GM19238 (cell line): ENCODE results near the gene SLC9A5.

ENCODE experiments used
- DNase-seq: peaks from one replicate; pipeline ENCODE4 v3.0.0; 2011; ENCODE audit warnings: low spot score; ENCODE audit not compliant: insufficient read length

SLC9A5 gene

DNA sequence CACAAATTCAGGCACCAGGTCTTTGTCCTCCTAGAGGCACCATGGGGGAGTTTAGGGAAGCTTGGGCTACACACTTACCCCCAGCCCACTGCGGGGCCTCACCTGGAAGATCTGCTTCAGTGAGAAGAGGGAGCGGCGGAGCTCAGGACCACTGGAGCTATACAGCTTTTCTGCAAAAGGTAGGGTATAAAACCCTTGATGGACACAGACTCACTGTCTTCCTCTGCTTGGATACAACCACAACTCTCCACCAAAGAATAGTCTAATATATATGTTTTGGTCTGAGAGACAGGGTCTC, 10.6 kb upstream of the SLC9A5 start:
- no peak for DNase-seq

DNA sequence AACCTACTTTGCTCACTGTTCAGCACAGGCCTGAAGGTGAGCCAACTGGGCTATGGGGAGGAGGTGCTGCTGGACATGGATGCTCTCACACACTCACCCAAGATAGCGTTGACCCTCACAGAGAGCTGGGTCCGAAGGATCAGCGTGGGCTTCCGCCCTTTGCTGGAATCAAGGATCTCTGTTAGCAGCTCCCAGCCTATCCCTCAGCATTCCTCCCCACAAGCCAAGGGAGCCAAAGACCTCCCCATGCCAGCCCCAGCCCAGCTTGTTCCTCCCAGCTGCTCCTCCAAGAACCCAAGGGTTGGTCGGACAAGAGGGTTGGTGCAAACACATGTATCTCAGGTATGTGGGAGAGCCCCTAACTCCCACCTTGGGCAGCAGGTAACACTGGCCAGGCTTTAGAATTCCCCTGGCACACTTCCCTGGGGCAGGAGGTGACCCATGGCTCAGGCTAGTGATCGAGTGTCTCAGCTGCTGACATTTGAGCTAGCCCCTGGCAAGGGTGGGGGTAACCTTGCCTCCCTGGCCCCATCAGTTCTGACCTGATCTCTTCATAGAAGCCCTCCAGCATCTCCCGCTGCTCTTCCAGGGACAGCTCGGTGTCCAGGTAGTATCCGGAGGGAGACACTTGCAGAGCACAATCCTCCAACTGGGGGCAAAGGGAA, 9.8 kb upstream of the SLC9A5 start:
- no peak for DNase-seq

DNA sequence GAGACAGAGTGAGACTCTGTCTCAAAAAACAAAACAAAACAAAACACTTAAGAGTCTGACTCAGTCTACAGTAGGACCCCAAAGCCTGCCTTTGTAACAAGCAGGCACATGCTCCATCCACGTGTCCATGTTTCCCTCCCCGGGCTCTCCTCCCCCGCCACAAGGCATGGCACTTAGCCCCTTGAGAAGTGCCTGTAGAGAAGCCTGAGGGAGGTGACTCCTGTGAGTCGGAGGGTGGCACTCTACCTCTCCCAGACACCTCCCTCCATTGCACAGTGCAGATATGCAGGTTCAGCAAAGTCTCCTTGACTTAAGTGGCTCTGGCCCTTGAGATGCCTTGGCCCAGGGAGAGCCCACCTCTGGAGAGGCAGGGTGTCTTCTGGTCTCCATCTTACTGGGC, 8.3 kb upstream of the SLC9A5 start:
- DNase-seq = no peak

DNA sequence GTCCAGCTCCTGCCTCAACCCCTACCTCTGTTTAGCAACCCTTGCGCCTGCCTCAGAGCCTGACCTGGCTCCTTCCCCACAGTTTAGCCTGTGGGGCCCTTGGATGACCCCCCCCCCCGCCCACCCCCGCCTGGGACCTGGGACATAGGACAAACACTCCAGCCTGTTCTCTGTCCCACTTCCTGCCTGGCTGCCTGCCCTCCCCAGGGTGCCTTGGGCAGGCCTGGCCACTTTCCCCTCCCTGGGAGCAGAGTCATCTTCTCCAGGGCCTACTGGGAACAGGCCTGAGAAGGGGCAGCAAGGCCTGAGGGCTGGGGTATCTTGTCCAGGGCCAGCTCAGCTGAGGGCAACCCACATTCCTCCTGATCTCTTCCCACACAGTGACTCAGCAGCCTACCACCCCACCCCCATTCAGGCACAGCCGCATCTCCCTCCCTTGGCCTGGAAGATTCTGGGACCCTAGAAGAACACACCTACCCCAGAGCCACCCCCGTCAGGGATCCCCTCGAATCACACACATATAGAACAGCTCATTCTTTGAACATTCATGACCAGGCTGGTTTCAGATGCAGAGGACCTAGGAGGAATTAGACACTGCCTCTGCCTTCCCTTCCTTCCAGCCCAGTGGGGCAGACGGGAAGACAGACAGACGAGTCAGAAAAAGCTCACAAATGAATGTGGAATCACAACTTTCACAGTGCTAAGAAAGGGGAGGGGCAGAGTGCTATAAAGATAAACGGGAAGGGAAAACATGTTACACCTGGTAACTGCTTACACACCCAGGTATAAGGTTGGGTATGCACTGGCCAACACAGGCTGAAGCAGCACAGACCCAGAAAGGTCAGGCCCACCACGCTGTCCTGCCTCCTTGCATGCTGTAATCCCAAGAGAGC, 7.5 kb upstream of the SLC9A5 start:
- DNase-seq = no peak

DNA sequence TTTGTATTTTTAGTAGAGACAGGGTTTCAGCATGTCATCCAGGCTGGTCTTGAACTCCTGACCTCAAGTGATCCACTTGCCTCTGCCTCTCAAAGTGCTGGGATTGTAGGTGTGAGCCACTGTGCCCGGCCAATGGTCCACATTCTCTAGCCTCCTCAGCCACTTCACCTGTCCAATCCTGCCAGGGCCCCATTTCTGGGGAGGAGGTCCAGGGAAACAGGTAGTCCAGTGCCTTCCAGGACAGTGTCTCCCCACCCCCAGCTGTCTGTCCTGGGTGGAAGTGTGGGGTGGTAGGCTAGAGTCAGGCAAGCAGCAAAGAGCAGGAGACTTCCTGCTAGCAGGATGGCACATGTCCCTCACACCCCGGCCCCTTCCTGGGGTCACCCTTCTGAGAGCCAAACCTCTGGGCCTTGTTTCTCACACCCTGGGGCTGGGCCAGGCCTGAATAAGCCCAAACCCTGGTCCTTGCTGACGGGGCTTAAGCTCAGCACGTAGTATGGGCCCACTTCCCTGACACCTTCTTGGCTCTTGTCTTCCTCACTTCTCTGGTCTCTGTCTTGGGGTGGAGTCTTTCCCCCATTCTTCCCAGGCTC, 6.5 kb upstream of the SLC9A5 start:
- DNase-seq = no peak

DNA sequence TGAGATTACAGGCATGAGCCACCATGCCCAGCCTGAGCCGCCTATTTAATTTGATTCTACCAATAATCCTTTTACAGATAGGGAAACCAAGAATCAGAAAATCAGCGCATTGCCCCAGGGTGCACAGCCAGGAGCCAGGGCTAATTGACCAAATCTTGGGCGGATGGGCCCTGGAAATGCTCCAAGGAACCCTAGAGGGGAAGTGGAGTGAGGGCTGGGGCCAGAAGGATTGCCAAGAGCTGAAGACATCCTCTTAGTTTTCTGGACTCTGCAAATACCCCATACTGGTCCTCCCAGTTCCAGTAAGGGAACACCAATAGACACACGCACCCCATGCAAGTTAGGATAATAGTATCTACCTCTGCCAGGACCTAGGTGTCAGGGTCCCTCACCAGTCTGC, 5.3 kb upstream of the SLC9A5 start:
- DNase-seq = no peak

DNA sequence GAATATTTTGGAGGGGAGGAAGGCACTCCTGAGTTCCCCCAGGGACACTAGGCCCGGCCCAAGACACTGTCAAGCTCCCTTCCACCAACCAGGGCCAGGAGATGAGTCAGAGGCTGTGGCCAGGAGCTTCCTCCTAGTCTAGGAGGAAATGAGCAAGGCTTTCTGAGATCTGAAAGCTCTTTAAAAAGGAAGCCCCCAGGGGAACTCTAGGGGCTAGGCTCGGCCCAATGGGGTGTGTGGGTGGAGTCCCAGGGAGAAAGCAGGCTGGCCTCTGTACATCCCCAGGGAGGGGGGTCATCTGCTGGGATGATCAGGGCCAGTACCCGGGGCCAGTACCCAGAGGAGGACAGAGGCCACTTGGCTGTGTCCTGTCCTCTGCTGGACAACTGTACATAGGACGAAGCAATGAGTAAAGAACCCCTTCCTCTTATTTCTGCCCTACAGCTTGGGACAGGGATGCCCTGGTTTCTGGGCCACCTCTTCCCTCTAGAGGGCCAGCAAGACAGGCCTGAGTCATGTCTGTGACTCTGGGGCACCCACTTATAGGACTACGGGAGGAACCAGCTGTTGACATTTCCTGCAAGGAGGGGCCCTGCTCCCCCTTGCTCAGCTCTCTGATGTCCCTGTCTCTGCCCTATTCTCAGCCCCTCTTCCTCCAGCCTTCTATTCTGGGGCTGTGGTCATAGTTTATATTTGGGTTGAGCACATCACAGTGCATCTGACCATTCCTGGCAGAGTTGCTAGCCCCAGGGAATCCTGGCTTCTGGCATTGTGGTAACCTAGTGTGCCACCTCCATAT, 4.2 kb upstream of the SLC9A5 start:
- peak; percentile 91 for DNase-seq

DNA sequence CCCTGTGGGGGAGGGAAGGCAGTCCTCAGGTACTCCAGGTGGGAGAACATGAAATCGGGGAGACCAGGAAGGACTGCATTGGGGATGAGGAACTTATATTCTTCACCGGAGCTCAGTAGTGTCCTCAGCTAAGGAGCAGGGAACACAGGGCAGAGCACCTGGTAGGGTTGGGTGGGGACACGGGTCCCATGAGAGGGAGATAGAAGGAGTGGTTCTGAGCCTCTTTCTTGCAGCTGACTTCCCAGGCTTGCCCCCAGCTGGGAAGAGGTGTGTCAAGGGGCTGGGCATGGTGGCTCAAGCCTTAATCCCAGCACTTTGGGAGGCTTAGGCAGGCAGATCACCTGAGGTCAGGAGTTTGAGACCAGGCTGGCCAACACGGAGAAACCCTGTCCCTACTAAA, 3.6 kb upstream of the SLC9A5 start:
- DNase-seq = no peak

DNA sequence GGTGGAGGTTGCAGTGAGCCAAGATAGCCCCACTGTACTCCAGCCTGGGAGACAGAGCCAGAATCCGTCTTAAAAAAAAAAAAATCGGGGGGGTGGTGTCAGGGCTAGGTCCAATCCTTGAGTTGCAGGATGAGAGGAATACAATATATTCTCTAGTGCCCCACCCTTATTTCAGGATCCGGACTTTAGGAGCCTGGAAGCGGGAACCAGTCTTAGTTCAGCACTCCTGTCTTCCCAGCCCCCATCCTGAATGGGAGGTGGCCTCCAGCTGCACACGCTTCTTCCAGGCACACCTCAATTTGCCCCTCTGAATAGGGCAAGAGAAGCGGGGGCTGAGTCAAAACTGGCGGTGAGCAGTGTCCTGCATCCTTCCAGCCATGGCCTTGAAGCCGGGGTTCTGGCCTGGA, 3.1 kb upstream of the SLC9A5 start:
- no peak for DNase-seq

DNA sequence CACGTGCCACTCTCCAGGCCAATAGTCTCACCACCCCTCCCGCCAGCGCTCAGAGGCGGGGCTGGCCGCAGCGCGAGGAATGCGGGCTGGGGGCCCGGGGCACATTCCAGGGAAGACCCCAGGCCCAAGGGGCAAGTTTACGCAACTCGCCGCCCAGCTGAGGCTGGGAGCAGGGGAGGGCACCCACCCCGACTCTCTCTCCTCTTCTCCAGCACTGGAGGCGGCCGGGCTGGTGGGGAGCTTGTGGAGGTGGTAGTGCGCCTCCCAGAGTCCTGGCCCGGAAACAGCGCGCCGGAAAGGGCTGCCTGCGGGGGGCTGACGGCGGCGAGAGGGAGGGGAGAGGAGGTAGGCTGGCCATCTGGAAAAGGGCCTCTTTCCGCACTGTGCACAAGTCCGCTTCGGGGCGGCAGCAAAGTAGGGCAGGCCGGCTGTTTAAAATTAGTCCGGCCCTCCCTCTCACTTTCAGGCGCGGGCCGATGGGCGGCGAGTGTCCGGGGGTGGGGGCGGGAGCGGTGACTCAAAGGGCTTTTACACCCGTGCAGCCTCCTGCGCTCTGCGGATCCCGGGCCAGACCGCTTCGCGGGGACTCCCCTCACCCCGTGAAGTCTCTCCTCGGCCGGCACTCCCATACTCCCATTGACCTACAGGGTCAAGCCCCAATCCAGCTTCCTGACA, 2.6 kb upstream of the SLC9A5 start:
- peak; percentile 58 for DNase-seq

DNA sequence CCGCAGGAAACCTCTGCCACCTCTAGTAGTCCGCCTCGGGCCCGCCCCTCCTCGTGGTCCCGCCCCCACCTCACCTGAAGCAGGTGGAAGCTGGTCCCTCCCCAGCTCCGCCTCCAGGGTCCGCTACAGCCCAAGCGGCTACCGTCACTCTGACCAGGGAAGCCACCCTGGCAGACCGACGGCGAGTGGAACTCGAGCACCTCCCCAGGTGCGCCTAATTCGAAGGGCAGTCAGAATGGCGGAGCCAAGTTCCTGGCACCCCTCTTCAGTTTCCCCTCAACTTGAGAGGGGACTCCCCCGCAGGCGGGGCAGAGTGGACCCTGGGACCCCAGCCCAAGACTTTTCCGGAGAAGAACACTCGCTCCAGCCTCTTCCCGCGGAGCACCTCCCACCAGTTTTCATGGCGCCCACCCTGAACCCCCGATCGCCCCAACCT, 2.0 kb upstream of the SLC9A5 start:
- no peak for DNase-seq

DNA sequence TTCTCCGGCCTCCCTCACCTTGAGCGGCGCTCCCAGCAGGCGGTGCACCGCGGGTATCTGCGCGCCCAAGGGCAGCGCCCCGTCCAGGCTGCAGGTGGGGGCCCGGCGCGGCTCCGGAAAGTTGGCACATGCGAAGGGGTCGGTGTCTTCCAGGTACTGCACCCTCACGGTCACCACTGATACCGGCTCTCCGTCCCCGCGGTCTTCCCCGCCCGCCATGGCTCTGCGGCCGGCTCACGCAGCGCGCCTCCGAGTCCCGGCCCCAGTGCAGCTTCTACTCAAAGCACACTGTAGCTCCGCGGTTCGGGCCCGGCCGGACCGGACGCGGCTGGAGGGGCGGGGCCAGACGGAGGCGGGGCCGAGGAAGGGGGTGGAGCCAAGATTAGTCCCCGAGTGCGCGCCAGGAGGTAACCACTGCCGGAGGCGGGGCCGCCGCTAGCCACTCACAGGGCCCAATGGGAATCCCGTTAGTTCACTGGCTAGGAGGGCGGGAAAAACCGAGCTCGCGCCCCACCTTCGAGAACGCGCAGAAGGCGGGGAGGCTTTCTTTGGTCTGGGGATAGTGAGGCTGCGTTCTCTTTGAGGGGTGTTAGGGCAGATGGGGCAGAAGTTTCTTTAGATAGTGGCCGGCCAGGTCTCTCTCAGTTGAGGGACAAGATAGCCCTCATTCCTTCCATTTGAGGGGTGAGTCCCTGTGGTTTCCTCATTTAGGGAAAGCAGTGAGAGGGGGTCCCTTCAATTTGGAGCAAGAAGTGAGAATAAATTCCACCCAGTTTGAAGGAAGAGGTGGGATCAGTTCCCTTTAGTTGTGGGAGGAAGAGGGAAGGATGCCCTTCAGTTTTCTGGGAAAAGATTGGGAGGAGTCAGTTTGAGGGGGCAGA, 1.3 kb upstream of the SLC9A5 start, which contains the start of gene FHOD1:
Gene FHOD1, minus strand, starts transcription at position 290 of the 881 bp plus-strand sequence. Its CDS starts 71 bp downstream, at position 219.
- peak; percentile 92 for DNase-seq

DNA sequence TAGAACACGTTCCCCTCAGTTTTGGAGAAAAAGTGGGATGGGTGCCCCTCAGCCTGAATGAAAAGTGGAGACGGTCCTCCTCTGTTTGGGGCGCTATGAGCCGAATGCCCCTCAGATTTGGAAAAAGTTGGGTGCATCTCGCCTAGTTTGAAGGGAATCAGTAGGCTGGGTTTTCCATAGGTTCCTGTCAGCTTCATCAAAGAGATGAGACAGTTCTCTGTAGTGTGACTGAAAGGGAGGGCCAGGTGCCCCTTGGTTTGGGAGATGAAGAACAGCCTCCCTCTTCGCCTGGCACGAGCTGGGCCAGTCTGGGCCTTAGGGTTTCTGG, 742 bp upstream of the SLC9A5 start:
- no peak for DNase-seq

DNA sequence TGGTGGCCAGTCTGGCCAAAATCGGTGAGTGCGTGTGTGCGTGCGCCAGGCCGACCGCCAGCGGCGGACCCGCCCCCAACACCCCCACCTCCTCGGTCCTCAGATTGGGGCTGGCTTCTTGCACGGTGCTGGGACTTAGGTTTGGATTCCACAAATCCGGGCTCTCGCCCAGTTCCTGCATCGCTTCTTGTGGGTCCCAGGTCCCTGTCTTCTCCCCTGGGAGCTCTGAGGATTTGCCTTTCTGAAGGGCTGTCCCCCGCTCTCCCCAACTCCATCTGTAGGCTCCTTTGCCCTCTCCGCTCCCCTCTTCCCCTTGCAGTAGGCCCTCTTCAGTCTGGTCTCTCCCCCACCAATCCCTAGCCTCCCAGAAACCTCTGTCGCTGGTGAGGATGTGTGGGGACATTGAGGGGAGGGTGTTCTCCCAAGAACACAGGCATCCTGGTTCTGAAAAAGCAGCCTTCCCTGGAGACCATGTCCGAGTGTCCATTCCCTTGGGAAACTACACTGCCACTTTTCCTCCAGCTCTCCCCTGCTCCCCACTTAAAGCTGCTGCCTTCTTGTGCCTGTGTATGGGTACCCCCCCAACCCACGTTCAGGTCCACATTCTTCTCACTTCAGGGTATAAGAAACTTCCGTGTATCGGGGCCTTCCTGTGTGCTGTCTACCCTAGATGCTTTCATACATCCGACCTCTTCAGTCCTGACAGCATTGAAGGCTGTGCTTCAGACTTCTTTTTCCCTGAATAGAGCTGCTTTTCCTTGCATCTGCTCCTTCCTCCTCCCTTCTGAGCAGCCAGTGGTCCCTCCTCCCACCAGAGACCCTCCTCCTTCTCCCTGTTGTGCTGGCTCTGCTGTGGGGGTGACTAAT, 632 bp downstream of the SLC9A5 start:
- DNase-seq = no peak

DNA sequence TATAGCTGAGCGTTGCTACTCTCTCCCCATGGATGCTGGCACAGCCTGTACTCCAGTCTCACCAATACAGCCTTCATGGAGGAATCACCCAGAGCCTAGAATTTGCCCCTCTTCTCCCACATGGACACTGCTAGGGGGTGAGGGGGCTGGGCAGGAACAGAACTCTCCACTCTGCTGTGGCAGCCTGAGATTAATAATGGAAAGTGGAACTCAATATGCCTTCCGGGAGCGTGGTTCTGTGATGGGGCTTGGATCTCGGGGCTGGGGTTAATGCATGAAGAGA, 1.2 kb downstream of the SLC9A5 start:
- DNase-seq = no peak

DNA sequence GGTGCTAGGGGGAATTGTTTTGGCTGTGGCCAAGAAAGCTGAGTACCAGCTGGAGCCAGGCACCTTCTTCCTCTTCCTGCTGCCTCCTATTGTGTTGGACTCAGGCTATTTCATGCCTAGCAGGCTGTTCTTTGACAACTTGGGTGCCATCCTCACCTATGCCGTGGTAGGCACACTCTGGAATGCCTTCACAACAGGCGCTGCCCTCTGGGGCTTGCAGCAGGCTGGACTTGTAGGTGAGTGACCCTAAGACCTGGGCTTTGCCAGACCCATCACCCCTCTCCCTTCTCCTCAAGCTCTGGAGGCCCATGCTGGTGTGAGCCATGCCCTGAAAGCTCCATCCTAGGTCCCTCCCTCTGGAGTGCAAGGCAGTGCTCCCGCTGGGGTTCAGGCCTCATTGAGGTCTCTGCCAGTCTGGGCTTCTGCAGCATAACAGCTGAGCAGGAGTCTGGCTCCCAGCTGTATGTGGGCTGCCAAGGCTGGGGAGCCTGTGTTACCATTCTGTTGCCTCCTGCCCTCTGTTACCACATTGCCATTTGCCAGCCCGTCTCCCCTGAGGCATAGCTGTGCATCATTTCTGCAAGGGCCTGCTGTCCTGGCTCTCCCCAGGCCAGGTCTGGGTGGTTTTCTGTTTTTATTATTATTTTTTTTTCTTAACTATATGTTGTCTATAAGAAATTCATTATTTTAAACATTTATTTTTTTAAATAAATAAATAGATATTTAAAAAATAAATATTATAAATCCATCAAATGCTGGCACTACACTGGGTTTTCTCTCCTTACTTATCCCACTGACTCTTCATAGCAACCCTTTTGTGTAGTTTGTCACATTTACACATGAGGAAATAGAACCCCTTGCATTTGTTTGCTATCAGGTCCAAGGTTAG, 4.1 kb downstream of the SLC9A5 start:
- DNase-seq = no peak

DNA sequence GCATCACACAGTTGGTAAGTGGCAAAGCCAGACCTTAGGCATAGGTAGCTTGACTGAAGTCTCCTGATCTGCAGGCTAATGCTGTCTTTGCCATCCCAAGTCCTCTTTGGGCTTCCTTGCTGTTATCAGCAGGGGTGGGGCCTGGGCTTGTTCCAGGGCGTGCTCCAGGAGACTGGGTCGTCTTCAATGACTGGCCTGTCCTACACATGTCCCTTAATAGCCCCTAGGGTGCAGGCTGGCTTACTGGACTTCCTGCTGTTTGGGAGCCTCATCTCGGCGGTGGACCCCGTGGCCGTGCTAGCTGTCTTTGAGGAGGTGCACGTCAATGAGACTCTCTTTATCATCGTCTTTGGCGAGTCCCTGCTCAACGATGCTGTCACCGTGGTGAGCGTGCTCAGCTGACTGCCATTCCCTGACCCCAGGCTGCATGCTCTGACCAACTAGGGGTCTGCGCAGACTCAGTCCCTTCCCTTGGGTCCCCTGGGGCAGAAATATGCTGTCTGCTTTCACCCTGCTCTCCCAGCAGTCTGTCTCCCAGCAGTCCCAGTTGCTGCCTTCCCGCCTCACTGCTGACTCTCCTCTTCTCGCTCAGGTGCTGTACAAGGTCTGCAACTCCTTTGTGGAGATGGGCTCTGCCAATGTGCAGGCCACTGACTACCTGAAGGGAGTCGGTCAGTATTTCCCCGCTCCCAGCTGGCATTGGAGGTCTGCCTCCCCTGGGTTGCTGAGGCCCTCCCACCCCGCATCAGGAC, 6.2 kb downstream of the SLC9A5 start:
- DNase-seq = no peak
